Measurements from ENCODE around the gene RNF208. TPM values are rescaled to one million over a fixed set of nuclear protein-coding genes. Genes with fewer than 3 reads are reported as not detected.

RNF208 gene
- total and polyA plus RNA-seq, 9 of the 15 experiments (the other 6 are each of a cell fraction or from before 2014, with no cell fraction given), result 0.15 to 6.9 (median 0.50) TPM; not detected in 2

DNA sequence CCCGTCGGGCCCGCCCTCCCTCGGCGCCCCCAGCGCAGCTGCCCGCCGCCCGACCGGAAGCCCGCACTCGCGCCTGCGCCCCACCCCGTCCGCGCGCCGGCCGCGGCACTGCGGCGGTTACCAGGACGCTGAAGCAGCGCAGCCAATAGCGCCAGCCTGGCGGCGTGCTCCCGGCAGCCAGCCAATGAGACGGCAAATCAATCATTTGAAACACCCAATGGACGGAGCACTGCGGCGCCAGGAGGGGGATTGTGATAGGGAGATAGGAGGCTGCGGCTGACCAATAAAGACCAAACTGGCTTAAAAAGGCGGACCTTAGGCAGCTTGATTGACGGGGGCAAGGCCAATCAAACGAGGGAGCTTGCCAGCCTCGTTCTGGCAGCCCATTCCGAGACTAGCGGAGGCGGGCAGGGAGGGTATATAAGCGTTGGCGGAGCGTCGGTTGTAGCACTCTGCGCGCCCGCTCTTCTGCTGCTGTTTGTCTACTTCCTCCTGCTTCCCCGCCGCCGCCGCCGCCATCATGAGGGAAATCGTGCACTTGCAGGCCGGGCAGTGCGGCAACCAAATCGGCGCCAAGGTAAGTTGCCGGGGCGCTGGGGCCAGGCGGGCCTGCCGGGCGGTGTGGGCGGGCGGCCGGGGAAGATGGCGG is 18.9 kb upstream of the RNF208 start, which contains the start of gene TUBB4B (continued):
- TF ChIP-seq, protein P1, sequence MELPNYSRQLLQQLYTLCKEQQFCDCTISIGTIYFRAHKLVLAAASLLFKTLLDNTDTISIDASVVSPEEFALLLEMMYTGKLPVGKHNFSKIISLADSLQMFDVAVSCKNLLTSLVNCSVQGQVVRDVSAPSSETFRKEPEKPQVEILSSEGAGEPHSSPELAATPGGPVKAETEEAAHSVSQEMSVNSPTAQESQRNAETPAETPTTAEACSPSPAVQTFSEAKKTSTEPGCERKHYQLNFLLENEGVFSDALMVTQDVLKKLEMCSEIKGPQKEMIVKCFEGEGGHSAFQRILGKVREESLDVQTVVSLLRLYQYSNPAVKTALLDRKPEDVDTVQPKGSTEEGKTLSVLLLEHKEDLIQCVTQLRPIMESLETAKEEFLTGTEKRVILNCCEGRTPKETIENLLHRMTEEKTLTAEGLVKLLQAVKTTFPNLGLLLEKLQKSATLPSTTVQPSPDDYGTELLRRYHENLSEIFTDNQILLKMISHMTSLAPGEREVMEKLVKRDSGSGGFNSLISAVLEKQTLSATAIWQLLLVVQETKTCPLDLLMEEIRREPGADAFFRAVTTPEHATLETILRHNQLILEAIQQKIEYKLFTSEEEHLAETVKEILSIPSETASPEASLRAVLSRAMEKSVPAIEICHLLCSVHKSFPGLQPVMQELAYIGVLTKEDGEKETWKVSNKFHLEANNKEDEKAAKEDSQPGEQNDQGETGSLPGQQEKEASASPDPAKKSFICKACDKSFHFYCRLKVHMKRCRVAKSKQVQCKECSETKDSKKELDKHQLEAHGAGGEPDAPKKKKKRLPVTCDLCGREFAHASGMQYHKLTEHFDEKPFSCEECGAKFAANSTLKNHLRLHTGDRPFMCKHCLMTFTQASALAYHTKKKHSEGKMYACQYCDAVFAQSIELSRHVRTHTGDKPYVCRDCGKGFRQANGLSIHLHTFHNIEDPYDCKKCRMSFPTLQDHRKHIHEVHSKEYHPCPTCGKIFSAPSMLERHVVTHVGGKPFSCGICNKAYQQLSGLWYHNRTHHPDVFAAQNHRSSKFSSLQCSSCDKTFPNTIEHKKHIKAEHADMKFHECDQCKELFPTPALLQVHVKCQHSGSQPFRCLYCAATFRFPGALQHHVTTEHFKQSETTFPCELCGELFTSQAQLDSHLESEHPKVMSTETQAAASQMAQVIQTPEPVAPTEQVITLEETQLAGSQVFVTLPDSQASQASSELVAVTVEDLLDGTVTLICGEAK (IDR thresholded peaks at IDR 0.05), result peak; percentile 69; the same call in 1 of the 2 replicates
- TF ChIP-seq, protein P1 (CRISPR knock-in tag; IDR thresholded peaks at IDR 0.05), result no peak
- TF ChIP-seq NUFIP1 (IDR thresholded peaks at IDR 0.05; ENCODE audit: partially characterized antibody) (no peak), RBM22 (IDR thresholded peaks at IDR 0.05; ENCODE audit: low read depth, low read length, poor library complexity, severe bottlenecking) (peak; percentile 94), ZNF282 (CRISPR knock-in tag; IDR thresholded peaks at IDR 0.05) (no peak), HINFP (tag; conservative IDR thresholded peaks at IDR 0.05; ENCODE audit: low read depth) (no peak), PREB (CRISPR knock-in tag; IDR thresholded peaks at IDR 0.05) (peak; percentile 93), MEIS2 (IDR thresholded peaks at IDR 0.05; ENCODE audit: partially characterized antibody) (peak; percentile 88), NFIX (CRISPR knock-in tag; IDR thresholded peaks at IDR 0.05; ENCODE audit: low read depth) (no peak), ARHGAP35 (IDR thresholded peaks at IDR 0.05; ENCODE audit: partially characterized antibody) (no peak), NFIC (IDR thresholded peaks at IDR 0.05) (peak; percentile 79), ZNF717 (CRISPR knock-in tag; IDR thresholded peaks at IDR 0.05) (no peak), MIER1 (IDR thresholded peaks at IDR 0.05; ENCODE audit: low read depth) (no peak), ZNF12 (CRISPR knock-in tag; IDR thresholded peaks at IDR 0.05) (no peak), ZC3H11A (IDR thresholded peaks at IDR 0.05; ENCODE audit: low read depth, low read length) (0 out of 2 replicates have a peak, but pooled peaks have one; percentile 17)
- TF ChIP-seq, protein P2, sequence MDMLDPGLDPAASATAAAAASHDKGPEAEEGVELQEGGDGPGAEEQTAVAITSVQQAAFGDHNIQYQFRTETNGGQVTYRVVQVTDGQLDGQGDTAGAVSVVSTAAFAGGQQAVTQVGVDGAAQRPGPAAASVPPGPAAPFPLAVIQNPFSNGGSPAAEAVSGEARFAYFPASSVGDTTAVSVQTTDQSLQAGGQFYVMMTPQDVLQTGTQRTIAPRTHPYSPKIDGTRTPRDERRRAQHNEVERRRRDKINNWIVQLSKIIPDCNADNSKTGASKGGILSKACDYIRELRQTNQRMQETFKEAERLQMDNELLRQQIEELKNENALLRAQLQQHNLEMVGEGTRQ (CRISPR knock-in tag; IDR thresholded peaks at IDR 0.05), result no peak

Measured in K562 (cell line).